Lung (tissue), 12 donors: ENCODE measurements around the gene PTGDS. TPM values are rescaled to one million over a fixed set of nuclear protein-coding genes. Genes with fewer than 3 reads are reported as not detected.
A peak's percentile ranks its signal among the peaks of the same experiment; 100 is the strongest.

Source experiments
- ATAC-seq: fragments of 200-7000 bp; cut with Tn5 transposase; one replicate; pipeline ENCODE4 v1.9.1; 2020; ENCODE audit warnings: moderate number of reproducible peaks; ENCODE audit not compliant: insufficient read depth, low FRiP score
- DNase-seq, 3 donors: peaks; one replicate each; pipeline ENCODE4 v3.0.0-alpha.2; 2013 to 2017
- H3K27ac ChIP-seq, 2 donors: one replicate each; pipeline ENCODE4 v1.5.1; 2013; ENCODE audit warnings: mild to moderate bottlenecking in 2 of 2, moderate library complexity in 2 of 2, control low read depth in 1 of 2, inconsistent platforms in 1 of 2, low read depth in 1 of 2, low read length in 1 of 2
- H3K27me3 ChIP-seq, 3 donors: one replicate each; pipeline ENCODE4 v1.5.1; 2013; ENCODE audit warnings: low read length in 2 of 3; ENCODE audit not compliant: control insufficient read depth in 3 of 3, insufficient read depth in 3 of 3
- H3K36me3 ChIP-seq, 4 donors: one replicate each; pipeline ENCODE4 v1.5.1; 2013; ENCODE audit warnings: low read length in 4 of 4, mild to moderate bottlenecking in 1 of 4, moderate library complexity in 1 of 4; ENCODE audit not compliant: control insufficient read depth in 4 of 4, insufficient read depth in 4 of 4
- H3K4me1 ChIP-seq, 5 donors: one replicate each; pipeline ENCODE4 v1.5.1; 2013; ENCODE audit warnings: low read length in 5 of 5, mild to moderate bottlenecking in 2 of 5, moderate library complexity in 1 of 5; ENCODE audit not compliant: control insufficient read depth in 5 of 5, insufficient read depth in 5 of 5
- H3K4me3 ChIP-seq: one replicate; pipeline ENCODE4 v1.5.1; 2013; ENCODE audit warnings: mild to moderate bottlenecking, control low read depth, moderate library complexity
- H3K9ac ChIP-seq, 2 donors: one replicate each; pipeline ENCODE4 v1.5.1; 2013; ENCODE audit warnings: low read length in 2 of 2, control low read depth in 1 of 2; ENCODE audit not compliant: insufficient read depth in 1 of 2
- H3K9me3 ChIP-seq, 4 donors: one replicate each; pipeline ENCODE4 v1.5.1; 2013; ENCODE audit warnings: low read length in 3 of 4, mild to moderate bottlenecking in 1 of 4, moderate library complexity in 1 of 4; ENCODE audit not compliant: control insufficient read depth in 4 of 4, insufficient read depth in 3 of 4
- CTCF ChIP-seq: IDR thresholded peaks from 2 replicates; pipeline ENCODE4 v1.5.1; 2012; ENCODE audit warnings: mild to moderate bottlenecking; ENCODE audit errors: control extremely low read depth, extremely low read depth
- WGBS, 2 donors: extraction: QIAGEN DNeasy Blood & Tissue Kit; methylation state at CpG; one replicate each; pipeline ENCODE4 v1.1.7; 2013; 5-methylcytosine and 5-hydroxymethylcytosine counted together
- polyA plus RNA-seq, 2 donors: library from polyadenylated mRNA; stranded (reverse); fragments of 200-250 nt; gene quantifications; one replicate each; pipeline ENCODE4 v1.2.1, GENCODE V29; 2013
- total RNA-seq, 2 donors: library from RNA; depleted of rRNA in 1 of 2; stranded (reverse); fragments of >200 nt in 1 of 2; gene quantifications; one replicate each; pipeline ENCODE4 v1.2.1, GENCODE V29; 2014 to 2021
- donor health status: control.
- donor health status: control.
- donor health status: Bipolar disorder and iron deficiency.
- donor health status: healthy.
- donor health status: DM: yes; HTN: yes; CAD: no.

PTGDS gene
- total and polyA plus RNA-seq, 4 donors, result 19.4 to 159 (median 93.7) TPM

GRCh38 chr9:136972335-136972734 is 5.0 kb upstream of the PTGDS start:
- Histone ChIP-seq H3K27ac (no peak overlapping the region), H3K27me3 (no peaks in the 10 kb centered on the region), H3K4me3 (no peak overlapping the region), H3K9me3 (no peaks in the 10 kb centered on the region), H3K36me3 (no peaks in the 10 kb centered on the region), H3K4me1 (peaks cover 0 to 26% (median 5%) of the 10 kb centered on the region in 5 donors), H3K9ac (no peak overlapping the region)
- no peak for DNase-seq
- WGBS, 2 donors, result 87 to 89% methylated on average over 11 of the region's 11 CpGs
- no peak for ATAC-seq
- no peak for TF ChIP-seq CTCF

GRCh38 chr9:136972743-136973142 is 4.6 kb upstream of the PTGDS start:
- DNase-seq (no peak), ATAC-seq (no peak)
- Histone ChIP-seq H3K27me3 (no peaks in the 10 kb centered on the region), H3K36me3 (no peaks in the 10 kb centered on the region), H3K9ac (no peak overlapping the region), H3K27ac (no peak overlapping the region), H3K9me3 (no peaks in the 10 kb centered on the region), H3K4me3 (no peak overlapping the region), H3K4me1 (peaks cover 0 to 30% (median 9%) of the 10 kb centered on the region in 5 donors)
- WGBS, 2 donors, result 70 to 80% methylated on average over 13 of the region's 13 CpGs
- no peak for TF ChIP-seq CTCF

GRCh38 chr9:136973618-136974617 is 3.4 kb upstream of the PTGDS start:
- Histone ChIP-seq H3K4me1 (peaks cover 0 to 31% (median 5%) of the 10 kb centered on the region in 5 donors), H3K27me3 (no peaks in the 10 kb centered on the region), H3K9ac (no peak overlapping the region), H3K36me3 (no peaks in the 10 kb centered on the region), H3K27ac (peak overlapping the region in 1 of 2 donors; percentile 11), H3K4me3 (no peak overlapping the region), H3K9me3 (no peaks in the 10 kb centered on the region)
- no peak for ATAC-seq
- 88 to 95% methylated on average over 28 to 29 of the region's 29 CpGs for WGBS, 2 donors
- no peak for DNase-seq
- TF ChIP-seq CTCF, result no peak
